NCI-H526 (cell line): ENCODE results near the gene SULF2.
"Not testable (repeated sequence)": the region's sequence is repeated elsewhere in the genome, so short reads cannot be mapped to it uniquely, and the experiment has no call there.

ENCODE experiments used
- DNase-seq, 2 experiments: peaks; one replicate each; lab custom pipeline; 2025; lab: John Stamatoyannopoulos, UW

SULF2 gene

GRCh38 chr20:47804972-47805371 lies 19.7 kb upstream of the SULF2 start:
- DNase-seq = not testable (repeated sequence)

- peak; percentile 43 to 69 for DNase-seq
Measured at GRCh38 chr20:47804224-47804825, 19.0 kb upstream of the SULF2 start.

- no peak for DNase-seq
Measured at GRCh38 chr20:47802975-47803374, 17.7 kb upstream of the SULF2 start.

GRCh38 chr20:47802226-47802920 lies 17.1 kb upstream of the SULF2 start:
- no peak for DNase-seq

GRCh38 chr20:47801759-47802158 lies 16.5 kb upstream of the SULF2 start:
- no peak for DNase-seq

- no peak for DNase-seq
Measured at GRCh38 chr20:47801079-47801478, 15.8 kb upstream of the SULF2 start.

- no peak for DNase-seq
Measured at GRCh38 chr20:47800623-47801022, 15.3 kb upstream of the SULF2 start.

GRCh38 chr20:47799116-47799715 lies 13.9 kb upstream of the SULF2 start:
- DNase-seq = no peak

GRCh38 chr20:47796971-47797370 lies 11.7 kb upstream of the SULF2 start:
- no peak for DNase-seq

GRCh38 chr20:47795214-47795907 lies 10.1 kb upstream of the SULF2 start:
- no peak for DNase-seq

GRCh38 chr20:47794264-47794663 lies 9.0 kb upstream of the SULF2 start:
- DNase-seq = peak in 1 of 2 experiments; percentile 11

GRCh38 chr20:47792021-47792618 lies 6.8 kb upstream of the SULF2 start:
- DNase-seq = no peak

- DNase-seq = no peak
Measured at GRCh38 chr20:47791084-47791599, 5.9 kb upstream of the SULF2 start.

GRCh38 chr20:47790580-47790965 lies 5.3 kb upstream of the SULF2 start:
- no peak for DNase-seq

GRCh38 chr20:47789764-47790579 lies 4.7 kb upstream of the SULF2 start:
- peak in 1 of 2 experiments; percentile 15 for DNase-seq

GRCh38 chr20:47789081-47789763 lies 3.9 kb upstream of the SULF2 start:
- DNase-seq = no peak

GRCh38 chr20:47788741-47789080 lies 3.4 kb upstream of the SULF2 start:
- DNase-seq = no peak

- DNase-seq = no peak
Measured at GRCh38 chr20:47786765-47787107, 1.5 kb upstream of the SULF2 start.

GRCh38 chr20:47785854-47786764 lies 828 bp upstream of the SULF2 start:
- peak; percentile 54 to 80 for DNase-seq
